LNCaP clone FGC (cell line): ENCODE measurements around the gene SEMA3D.

Experiments
- DNase-seq: peaks from one replicate; pipeline ENCODE4 v3.0.0-alpha.2; 2011; ENCODE audit warnings: low read depth
- H3K4me3 ChIP-seq: 2 replicates; pipeline ENCODE4 v1.5.1; 2011; ENCODE audit warnings: mild to moderate bottlenecking, low read depth, low read length, control low read depth
- TF ChIP-seq, protein P1 (sequence below): IDR thresholded peaks from 2 replicates; pipeline ENCODE4 v1.5.1; 2012; ENCODE audit warnings: mild to moderate bottlenecking; ENCODE audit not compliant: control insufficient read depth, insufficient read depth; ENCODE audit errors: extremely low read depth

The SEMA3D gene

DNA sequence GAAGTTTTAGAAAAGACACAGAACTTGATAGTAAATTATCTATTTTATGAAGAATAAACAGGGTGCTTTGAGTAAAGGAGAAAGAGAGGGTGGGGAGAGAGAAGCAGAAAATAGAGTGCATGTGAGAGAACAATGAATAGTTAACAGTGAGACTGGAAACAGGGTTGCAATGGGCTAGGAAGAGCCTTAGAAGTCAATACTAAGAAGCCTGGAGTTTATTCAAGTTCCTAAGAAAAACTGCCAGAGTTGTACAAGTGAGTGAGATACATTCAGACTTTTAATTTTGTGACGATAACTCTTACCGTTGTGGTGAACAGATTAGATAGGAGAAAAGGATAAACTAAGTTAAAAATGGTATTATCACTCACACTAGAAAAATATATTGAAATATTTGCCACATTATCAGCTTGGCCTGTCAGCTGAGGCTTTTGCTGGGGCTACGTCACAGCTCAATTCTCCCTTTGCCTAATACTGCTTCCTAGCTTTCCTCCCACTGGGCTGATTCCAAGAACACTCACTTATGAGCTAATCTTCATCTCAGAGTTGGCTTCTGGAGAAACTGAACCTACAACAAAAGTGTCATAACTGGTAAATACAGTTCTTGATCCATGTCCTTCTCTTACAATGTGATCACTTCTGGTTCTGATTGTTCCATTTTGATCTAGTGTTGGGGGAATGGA is 92.7 kb downstream of the SEMA3D start:
- DNase-seq: no peak
- TF ChIP-seq, protein P1, sequence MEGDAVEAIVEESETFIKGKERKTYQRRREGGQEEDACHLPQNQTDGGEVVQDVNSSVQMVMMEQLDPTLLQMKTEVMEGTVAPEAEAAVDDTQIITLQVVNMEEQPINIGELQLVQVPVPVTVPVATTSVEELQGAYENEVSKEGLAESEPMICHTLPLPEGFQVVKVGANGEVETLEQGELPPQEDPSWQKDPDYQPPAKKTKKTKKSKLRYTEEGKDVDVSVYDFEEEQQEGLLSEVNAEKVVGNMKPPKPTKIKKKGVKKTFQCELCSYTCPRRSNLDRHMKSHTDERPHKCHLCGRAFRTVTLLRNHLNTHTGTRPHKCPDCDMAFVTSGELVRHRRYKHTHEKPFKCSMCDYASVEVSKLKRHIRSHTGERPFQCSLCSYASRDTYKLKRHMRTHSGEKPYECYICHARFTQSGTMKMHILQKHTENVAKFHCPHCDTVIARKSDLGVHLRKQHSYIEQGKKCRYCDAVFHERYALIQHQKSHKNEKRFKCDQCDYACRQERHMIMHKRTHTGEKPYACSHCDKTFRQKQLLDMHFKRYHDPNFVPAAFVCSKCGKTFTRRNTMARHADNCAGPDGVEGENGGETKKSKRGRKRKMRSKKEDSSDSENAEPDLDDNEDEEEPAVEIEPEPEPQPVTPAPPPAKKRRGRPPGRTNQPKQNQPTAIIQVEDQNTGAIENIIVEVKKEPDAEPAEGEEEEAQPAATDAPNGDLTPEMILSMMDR: no peak
- no peak overlapping the region for H3K4me3 ChIP-seq

DNA sequence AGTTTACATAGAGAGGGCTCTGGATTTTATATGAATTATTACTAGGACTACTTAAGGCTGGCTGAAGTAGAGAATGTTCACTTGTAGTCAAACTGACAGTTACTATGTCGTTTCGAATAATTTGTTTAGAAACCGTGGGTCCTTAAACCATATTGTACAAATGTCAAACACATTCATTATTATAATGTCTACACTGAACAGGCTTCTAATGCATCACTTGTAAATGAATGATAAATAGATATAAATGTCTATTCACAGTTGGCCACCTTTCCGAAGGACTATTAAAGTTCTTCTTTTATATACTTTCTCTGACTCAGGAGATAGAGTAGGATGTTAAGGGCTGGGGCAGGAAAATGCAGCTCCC is 95.3 kb downstream of the SEMA3D start:
- no peak overlapping the region for H3K4me3 ChIP-seq
- TF ChIP-seq, protein P1: no peak
- DNase-seq: no peak

DNA sequence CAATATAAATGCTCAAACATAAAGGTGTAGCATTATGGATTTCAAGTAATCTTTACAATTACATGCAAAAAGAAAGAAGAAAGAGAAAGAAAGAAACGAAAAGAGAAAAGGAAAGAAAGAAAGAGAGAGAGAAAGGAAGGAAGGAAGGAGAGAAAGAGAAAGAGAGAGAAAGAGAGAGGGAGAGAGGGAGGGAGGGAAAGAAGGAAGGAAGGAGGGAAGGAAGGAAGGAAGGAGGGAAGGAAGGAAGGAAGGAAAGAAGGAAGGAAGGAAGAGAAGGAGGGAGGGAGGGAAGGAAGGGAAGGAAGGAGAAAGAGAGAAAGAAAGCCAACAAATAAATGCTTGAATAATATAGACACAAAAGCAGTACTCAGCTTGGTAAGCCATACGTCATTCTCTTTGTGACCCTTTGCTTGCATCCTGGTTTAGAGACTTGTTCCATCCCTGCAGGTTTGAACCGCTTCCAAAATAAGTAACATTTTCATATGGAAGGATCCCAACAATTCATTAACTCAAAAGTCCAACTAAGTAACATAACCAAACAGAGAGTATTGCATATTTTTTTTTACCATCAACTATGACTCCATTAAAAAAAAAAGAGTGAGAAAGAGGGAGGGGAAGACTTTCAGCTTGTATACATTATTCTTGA is 95.8 kb downstream of the SEMA3D start:
- no peak for DNase-seq
- no peak overlapping the region for H3K4me3 ChIP-seq
- TF ChIP-seq, protein P1: no peak

DNA sequence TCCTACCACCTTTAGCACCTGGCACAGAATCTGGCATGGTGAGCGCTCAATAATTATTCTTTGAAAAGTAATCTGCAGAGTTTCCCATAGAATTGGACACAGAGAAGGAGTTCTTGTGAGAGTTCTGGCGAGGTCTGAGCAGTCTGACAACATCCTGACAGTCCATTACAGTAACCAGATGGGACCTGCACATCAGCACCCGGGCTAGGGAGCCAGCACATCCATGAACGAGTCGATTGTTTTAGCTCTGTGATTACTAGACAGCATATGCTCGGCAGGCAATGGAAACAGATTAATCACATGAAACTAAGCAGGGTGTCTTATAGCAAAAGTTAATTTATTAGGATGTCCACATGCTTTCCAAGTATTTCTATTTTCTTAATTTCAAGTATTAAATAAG is 96.7 kb downstream of the SEMA3D start:
- H3K4me3 ChIP-seq: no peak overlapping the region
- DNase-seq: no peak
- TF ChIP-seq, protein P1: no peak

DNA sequence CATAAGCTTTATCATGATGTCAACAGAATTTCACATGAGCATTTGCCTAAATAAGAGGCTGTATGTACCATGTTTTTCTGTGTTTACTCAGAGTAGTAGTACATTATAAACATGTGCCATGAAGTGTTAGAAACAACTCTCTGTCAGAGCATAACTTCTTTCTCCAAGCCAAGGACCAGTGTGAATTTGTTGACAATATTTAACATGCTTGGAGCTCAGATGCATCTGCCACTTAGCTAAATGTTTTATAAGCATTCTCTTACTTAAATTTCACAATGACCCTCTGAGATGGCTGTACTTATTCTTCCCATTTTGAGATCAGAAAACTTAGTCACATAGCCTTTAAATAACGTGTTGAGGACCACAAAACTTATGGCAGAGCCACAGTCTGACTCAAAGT is 105.0 kb downstream of the SEMA3D start:
- no peak overlapping the region for H3K4me3 ChIP-seq
- no peak for DNase-seq
- TF ChIP-seq, protein P1: no peak

DNA sequence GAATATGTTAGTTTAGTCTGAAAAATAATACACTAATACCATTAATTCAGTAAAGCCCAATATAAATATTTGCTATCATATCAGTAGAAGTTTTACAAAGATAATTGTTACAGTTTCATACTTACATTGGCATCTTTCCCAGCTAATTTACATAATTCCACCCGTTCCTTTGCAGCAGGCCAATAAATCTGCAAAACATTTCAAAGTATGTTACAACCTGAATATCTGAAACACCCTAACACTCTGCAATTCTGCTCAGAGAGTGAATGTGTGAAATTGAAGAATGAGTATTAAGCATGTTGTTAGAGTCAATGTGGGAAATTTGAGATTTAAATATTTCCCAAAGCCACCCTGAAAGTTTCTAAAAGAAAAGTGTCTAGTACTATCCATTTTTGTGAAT is 105.5 kb downstream of the SEMA3D start:
- no peak overlapping the region for H3K4me3 ChIP-seq
- DNase-seq: no peak
- TF ChIP-seq, protein P1: no peak

DNA sequence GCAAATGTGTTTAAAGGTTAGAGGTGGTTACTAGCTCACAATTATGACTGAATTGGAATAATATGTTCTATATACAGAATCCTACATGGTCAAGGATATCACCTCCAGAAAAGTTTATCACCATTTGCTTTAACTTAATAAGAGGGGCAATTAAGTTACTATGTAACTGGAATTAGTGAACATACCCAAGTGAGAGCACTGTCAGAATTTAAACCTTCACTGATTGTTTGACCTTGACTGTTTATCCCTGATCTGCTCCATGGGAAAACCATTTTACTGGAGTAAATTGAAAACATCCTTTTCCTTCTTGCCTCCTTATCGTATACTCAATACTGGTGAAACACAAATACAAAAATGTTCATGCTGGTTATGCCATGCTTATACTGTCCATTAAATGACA is 107.4 kb downstream of the SEMA3D start:
- no peak for DNase-seq
- TF ChIP-seq, protein P1: no peak
- H3K4me3 ChIP-seq: no peak overlapping the region
